ENCODE results near the gene ERBB4. TPM values are rescaled to one million over a fixed set of nuclear protein-coding genes. Genes with fewer than 3 reads are reported as not detected.

The ERBB4 gene
- total and polyA plus RNA-seq, 2 of the 8 experiments (the other 6 are each of a cell fraction or from before 2014, with no cell fraction given): 0.34 to 1.3 TPM

- TF ChIP-seq GABPA (IDR thresholded peaks at IDR 0.05; ENCODE audit: borderline replicate concordance, insufficient read depth, low read length): no peak
These were observed 243.0 kb downstream of the ERBB4 start (continued) for GRCh38 chr2:212295571-212295970.
